OCI-LY7 (cell line): ENCODE data around the gene ABR.

Experiments used
- CTCF ChIP-seq: fragments of 200-600 bp; sonication (generic); conservative IDR thresholded peaks from 2 replicates; pipeline ENCODE4 v1.5.1; 2014; ENCODE audit warnings: mild to moderate bottlenecking, antibody characterized with exemption, low read length, moderate library complexity, mixed read lengths
- EZH2phosphoT487 ChIP-seq: fragments of 200-600 bp; sonication (generic); IDR thresholded peaks from 2 replicates; pipeline ENCODE4 v1.6.1; 2018; ENCODE audit warnings: low read depth, borderline replicate concordance, mild to moderate bottlenecking, mixed run types, antibody characterized with exemption, low read length, moderate library complexity, mixed read lengths

GRCh38 chr17:1077581-1077985, 102.2 kb downstream of the ABR start:
- no peak for TF ChIP-seq CTCF
- no peak for TF ChIP-seq EZH2phosphoT487
